Lower leg skin (tissue), 4 donors: ENCODE measurements around the gene RAP1GAP2. TPM values are rescaled to one million over a fixed set of nuclear protein-coding genes. Genes with fewer than 3 reads are reported as not detected.

Experiments used
- DNase-seq, 2 donors: peaks; one replicate each; pipeline ENCODE4 v3.0.0-alpha.2; 2019; ENCODE audit warnings: low spot score in 2 of 2
- H3K4me3 ChIP-seq: fragments of 200-600 bp; sonication (generic); 2 replicates; pipeline ENCODE4 v1.5.1; 2017; ENCODE audit warnings: mild to moderate bottlenecking, low read depth; ENCODE audit not compliant: poor library complexity, severe bottlenecking
- CTCF ChIP-seq, 3 donors: fragments of 450-650 bp; IDR thresholded peaks; one replicate each; pipeline ENCODE4 v1.5.1; 2016; ENCODE audit warnings: antibody characterized with exemption in 3 of 3, mild to moderate bottlenecking in 3 of 3, moderate library complexity in 2 of 3
- POLR2A ChIP-seq, 2 donors: fragments of 450-650 bp; IDR thresholded peaks; one replicate each; pipeline ENCODE4 v1.6.1; 2016 to 2017; ENCODE audit warnings: antibody characterized with exemption in 2 of 2, mild to moderate bottlenecking in 1 of 2, moderate library complexity in 1 of 2
- WGBS, 2 donors: methylation state at CpG; one replicate each; pipeline ENCODE4 v1.1.5; 2018; 5-methylcytosine and 5-hydroxymethylcytosine counted together
- intact Hi-C: fragments of 100-400 bp; cut with DNase I; formaldehyde crosslinking; loops from one replicate; pipeline ENCODE4 v1.15.0; 2023; ENCODE audit warnings: low total_unique reads
- total RNA-seq, 4 donors: library from RNA; depleted of rRNA; stranded (reverse); fragments of >200 nt; gene quantifications; one replicate each; pipeline ENCODE4 v1.1.0, GENCODE V29; 2016

The RAP1GAP2 gene
- total RNA-seq, 4 donors from 2014 or later = 9.2 to 15.3 (median 12.8) TPM

GRCh38 chr17:2902546-2902945 is 106.3 kb downstream of the RAP1GAP2 start:
- H3K4me3 ChIP-seq = no peak overlapping the region
- no peak for DNase-seq
- intact Hi-C loops = no loop called here
- no peak for TF ChIP-seq POLR2A (IDR thresholded peaks at IDR 0.05)
- no peak for TF ChIP-seq CTCF (IDR thresholded peaks at IDR 0.05)
- 96 to 98% methylated on average over 9 of the region's 9 CpGs for WGBS, 2 donors

- 84 to 92% methylated on average over 7 to 8 of the region's 8 CpGs for WGBS, 2 donors
- intact Hi-C loops = no loop called here
- DNase-seq = no peak
- TF ChIP-seq CTCF (IDR thresholded peaks at IDR 0.05) (no peak), POLR2A (IDR thresholded peaks at IDR 0.05) (no peak)
- H3K4me3 ChIP-seq = no peak overlapping the region
Observed at GRCh38 chr17:2903193-2903974, 107.1 kb downstream of the RAP1GAP2 start.

- intact Hi-C loops = no loop called here
- no peak overlapping the region for H3K4me3 ChIP-seq
- DNase-seq = no peak
- TF ChIP-seq POLR2A (IDR thresholded peaks at IDR 0.05) (no peak), CTCF (IDR thresholded peaks at IDR 0.05) (no peak)
- 41 to 61% methylated on average over 16 of the region's 16 CpGs for WGBS, 2 donors
Observed at GRCh38 chr17:2904135-2904534, 107.9 kb downstream of the RAP1GAP2 start.

- DNase-seq = no peak
- TF ChIP-seq CTCF (IDR thresholded peaks at IDR 0.05) (no peak), POLR2A (IDR thresholded peaks at IDR 0.05) (no peak)
- intact Hi-C loops = no loop called here
- H3K4me3 ChIP-seq = no peak overlapping the region
- WGBS, 2 donors = 82 to 88% methylated on average over 13 of the region's 13 CpGs
Observed at GRCh38 chr17:2905269-2905668, 109.0 kb downstream of the RAP1GAP2 start.

GRCh38 chr17:2905696-2906501 is 109.7 kb downstream of the RAP1GAP2 start:
- no peak overlapping the region for H3K4me3 ChIP-seq
- WGBS, 2 donors = 85 to 86% methylated on average over 15 of the region's 15 CpGs
- TF ChIP-seq POLR2A (IDR thresholded peaks at IDR 0.05) (no peak), CTCF (IDR thresholded peaks at IDR 0.05) (no peak)
- intact Hi-C loops = no loop called here
- no peak for DNase-seq
